HPDE6-E6E7 (cell line): Measurements from ENCODE around the gene ASCC1.
"Not testable (repeated sequence)": the region's sequence is repeated elsewhere in the genome, so short reads cannot be mapped to it uniquely, and the experiment has no call there.

Source experiments
- DNase-seq: peaks from one replicate; pipeline ENCODE4 v3.0.0; 2011; ENCODE audit warnings: missing footprints; ENCODE audit errors: extremely low spot score

The ASCC1 gene

DNA sequence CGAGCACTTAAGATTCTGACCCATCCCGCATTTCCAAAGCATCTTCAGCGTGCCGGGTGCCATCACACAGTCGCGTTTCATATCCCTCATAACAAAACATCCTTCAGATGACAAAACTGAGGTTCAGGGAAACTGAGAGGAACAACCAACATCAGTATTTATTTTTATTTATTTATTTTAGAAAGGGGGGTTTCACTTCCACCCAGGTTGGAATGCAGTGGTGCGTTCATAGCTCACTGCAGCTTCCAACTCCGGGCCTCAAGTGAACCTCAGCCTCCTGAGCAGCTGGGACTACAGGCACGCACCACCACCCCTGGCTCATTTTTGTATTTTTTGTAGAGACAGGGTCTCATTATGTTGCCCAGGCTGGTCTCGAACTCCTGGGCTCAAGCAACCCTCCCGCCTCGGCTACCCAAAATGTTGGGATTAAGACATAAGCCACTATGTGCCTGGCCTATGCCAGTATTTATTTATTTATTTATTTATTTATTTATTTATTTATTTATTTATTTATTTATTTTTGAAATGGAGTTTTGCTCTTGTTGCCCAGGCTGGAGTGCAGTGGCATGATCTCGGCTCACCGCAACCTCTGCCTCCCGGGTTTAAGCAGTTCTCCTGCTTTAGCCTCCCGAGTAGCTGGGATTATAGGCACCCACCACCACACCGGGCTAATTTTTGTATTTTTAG lies 33.2 kb upstream of the ASCC1 start:
- DNase-seq, result not testable (repeated sequence)

DNA sequence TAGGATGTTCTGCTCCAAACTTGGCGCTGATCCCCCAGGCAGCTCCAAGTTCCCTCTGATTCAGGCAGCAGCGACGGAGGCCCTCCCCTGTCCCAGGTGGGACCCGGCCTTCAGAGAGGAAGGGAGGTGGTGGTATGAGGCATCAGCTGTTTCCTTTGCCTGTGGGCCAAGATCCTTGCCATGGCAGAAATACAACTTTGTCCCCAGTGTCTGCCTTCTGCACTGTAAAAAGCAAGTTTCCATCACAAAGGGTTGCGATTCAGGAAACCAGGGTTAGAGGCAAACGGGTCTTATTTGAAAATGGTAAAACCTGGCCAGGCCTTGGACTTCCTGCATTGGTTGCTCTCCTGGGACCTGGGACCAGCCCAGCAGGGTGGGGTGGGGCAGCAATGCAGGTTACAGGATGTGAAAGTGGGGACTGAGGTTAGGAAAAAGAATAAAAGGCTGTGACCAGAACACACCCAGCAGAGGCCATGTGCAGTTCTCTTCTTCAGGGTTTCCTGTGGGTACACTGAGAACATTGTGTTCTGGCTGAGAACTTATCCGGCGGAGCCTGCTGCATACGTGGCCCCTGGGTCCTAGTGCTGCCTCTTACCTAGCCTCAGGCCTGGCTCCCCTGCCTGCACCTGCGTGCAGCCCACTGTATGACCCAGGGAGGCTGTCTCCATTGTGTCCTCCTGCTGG lies 32.5 kb upstream of the ASCC1 start:
- DNase-seq, result peak; percentile 70

DNA sequence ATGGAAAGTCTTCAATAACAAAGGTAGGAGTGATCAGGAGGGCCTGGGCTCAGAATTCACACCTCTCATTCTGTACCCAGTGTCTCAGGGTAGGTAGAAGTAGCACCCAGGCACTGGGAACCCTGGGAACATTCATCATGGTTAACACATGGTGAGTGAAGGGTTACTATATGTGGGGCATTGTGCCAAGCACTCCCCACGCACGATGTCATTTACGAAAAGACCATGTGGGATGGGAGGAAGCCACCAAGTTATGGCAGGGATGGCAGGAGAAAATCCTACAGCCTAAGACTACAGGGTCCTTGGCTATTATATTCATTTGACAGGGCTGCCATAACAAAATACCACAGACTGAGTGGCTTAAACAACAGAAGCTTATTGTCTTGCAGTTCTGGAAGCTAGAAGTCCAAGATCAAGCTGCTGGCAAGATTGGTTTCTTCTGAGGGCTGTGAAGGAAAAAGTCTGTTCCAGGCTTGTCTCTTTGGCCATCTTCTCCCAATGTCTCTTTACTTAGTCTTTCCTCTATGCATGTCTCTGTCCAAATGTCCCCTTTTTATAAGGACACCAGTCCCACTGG lies 30.0 kb upstream of the ASCC1 start:
- no peak for DNase-seq

DNA sequence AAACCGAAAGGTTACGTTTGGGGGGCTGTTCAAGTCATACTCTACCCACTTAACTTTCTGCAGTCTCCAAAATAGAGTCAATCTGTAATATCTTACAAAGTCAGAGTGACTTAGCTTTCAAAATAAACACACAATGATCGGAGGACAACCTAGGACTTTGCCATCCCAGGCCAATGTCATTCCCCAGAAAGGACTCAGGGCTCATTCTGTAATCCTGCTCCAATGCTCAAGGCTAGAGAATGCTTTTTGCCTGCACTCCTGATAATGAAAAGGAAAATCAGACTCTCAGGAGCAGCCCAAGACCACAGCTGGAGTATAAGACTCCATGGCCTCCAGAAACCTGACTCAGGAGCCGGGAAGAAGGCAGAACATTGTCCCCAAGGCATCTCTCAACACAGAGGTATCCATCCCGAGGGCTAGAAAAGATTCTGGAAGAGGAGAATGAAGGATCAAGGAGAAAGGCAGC lies 28.5 kb upstream of the ASCC1 start:
- DNase-seq, result no peak

DNA sequence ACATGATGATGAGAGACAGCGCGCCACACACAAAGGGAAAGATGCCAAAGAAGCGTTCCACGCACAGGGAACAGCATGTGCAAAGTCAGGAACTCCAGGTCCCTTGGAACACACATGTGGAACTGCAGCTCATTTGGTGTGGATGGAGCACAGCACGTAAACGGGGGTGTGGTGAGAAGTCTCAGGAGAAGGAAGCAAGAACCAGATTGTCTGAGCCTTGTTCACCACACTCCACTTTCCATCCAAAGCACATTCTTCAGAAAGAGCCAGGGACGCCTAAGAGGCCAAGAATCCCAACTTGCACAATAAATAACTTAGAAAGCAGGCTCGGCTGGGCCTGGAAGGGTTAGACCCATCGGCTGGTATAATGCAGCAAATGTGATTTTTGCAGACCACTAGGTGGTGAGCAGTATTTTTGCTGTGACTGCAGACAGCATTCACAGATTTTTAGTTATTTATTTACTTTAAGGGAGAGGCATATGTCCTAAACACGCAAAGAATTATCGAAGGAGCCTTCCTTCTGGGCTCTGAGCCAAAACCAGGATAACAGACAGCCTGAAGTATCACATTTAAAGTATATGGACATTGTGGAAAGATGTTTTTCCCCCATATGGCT lies 27.9 kb upstream of the ASCC1 start:
- DNase-seq, result no peak

DNA sequence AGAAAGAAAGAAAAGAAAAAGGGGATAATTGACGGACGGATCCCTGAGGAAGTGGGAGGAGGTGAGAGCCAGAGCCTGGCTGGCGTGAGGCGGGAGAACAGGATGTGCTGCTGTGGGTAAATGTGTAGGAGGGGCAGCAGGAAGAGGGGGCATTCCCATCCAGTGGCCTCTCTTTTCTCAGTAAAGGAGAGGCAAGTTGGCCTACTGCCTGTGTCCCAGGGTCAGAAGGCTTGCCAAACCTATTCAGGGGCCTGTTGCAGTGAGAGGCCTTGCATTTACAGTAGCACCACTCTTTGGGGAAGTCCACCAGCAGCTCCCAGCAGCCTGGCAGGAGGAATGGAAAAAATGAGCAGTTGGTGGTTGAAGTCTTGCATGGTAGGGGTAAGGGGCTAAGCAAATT lies 26.6 kb upstream of the ASCC1 start:
- no peak for DNase-seq

DNA sequence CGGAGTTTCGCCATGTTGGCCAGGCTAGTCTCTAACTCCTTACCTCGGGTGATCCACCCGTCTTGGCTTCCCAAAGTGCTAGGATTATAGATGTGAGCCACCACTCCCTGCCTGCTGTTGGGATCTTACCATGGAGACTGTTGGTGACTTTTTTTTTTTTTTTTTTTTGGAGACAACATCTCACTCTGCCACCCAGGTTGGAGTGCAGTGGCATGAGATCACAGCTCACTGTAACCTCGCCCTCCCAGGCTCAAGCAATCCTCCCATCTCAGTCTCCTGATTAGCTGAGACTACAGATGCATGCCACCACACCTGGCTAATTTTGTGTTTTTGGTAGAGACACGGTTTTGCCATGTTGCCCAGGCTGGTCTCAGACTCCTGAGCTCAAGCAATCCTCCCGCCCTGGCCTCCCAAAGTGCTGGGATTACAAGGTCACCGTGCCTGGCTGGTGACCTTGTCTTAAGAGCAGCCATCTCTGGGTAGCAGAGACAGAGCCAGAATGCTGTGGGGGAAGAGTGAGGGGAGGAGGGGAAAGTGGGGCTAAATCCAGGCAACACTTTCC lies 25.7 kb upstream of the ASCC1 start:
- no peak for DNase-seq

DNA sequence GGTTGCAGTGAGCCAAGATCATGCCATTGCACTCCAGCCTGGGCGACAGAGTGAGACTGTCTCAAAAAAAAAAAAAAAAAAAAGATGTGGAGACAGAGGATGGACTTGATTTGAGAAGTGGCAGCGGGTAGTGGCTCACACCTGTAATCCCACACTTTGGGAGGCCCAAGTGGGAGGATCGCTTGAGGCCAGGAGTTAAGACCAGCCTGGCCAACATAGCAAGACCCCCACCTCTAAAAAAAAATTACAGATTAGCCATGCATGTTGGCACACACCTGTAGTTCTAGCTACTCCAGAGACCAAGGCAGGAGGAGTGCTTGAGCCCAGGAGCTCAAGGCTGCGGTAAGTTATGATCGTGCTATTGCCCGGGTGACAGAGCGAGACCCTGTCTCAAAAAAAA lies 24.3 kb upstream of the ASCC1 start:
- DNase-seq, result no peak

DNA sequence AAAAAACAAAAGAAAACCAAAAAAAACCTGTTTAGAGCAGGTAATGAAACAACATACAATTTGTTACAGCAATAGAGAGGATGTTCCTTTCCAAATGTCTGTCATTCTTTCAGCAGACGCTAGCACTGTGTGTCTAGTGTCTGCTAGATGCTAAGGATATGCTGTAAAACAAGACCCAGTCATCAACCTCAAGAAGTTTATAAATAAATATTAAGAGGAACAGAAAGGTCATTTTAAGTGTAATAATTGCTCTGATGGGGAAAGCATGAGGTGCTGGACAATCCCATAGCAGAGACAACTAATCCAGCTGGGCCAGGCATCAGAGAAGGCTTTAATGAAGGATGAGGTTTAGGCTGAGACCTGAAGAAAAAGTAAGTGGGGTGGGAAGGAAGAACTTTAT lies 23.3 kb upstream of the ASCC1 start:
- no peak for DNase-seq

DNA sequence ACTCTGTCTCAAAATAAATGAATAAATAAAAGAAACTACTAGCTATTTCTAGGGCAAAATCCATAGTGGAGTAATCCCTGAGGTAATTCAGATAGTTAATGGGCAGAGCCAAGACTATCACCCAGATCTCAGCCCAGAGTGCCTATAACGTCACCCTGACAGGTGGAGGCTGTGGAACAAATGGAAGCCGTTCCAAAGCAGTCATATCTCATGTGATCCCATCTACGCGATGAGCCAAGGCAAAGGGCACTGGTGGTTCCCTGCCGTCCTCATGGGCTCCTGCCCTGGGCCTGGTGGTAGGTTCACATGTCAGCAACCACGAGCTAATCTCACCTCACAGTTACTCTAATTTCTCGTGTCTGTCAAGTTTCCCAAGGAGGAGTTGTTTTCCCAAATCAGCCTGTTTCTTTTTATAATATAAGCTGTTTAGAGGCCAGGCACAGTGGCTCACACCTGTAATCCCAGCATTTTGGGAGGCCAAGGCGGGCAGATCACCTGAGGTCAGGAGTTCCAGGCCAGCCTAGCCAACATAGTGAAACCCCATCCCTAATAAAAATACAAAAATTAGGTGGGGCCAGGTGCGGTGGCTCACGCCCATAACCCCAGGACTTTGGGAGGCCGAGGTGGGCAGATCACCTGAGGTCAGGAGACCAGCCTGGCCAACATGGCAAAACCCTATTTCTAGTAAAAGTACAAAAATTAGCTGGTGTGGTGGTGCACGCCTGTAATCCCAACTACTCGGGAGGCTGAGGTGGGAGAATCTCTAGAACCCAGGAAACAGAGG lies 22.5 kb upstream of the ASCC1 start:
- no peak for DNase-seq

DNA sequence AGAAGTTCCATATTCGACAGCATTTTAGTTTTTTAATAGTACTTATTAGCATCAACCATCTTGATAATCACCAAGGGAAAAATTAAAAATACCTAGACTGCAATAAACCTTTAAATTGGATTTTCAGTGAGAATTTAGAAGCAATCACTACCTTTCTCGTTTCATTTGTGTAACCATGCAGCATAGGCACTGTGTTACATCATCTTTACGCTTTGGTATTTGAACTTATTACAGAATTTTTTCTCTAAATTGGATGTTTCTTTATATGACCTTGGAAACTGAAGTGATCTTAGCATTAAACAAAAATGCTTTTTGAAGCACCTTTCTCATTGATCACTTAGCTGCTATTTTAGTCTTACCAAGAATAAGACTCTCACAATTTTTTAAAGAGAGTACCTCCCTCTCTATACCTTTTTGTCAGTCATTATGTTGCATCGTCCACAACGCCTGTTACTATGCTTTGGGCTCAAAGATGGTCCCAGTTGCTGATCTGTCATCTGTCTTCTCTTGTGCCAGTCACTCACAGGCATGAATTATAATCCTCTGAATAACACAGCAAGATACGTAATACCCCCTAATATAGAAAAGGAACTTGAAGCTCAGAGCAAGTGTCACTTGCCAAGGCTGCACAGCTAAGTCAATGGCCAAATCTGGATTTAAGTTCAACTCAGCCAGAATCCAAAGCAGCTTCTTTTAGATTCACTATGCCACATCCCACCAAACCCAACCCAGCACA lies 19.6 kb upstream of the ASCC1 start:
- no peak for DNase-seq

DNA sequence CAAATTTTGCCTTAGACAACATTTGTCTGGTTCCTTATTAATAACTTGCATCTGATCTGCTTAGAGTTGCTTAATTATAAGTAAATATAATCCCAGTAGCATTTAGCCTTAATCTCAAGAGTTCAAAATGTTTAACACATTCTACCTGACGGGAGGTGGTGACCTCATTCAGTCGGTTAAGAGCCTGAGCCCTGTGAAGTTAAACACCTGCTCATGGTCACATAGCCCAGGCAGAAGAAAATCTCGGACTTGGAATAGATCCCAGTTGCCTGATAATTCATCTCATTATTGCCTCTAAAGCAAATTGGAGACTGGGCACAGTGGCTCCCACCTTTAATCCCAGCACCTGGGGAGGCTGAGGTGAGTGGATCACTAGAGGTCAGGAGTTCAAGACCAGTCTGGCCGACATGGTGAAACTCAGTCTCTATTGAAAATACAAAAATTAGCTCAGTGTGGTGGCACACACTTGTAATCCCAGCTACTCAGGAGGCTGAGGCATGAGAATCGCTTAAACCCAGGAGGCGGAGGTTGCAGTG lies 18.6 kb upstream of the ASCC1 start:
- DNase-seq, result no peak

DNA sequence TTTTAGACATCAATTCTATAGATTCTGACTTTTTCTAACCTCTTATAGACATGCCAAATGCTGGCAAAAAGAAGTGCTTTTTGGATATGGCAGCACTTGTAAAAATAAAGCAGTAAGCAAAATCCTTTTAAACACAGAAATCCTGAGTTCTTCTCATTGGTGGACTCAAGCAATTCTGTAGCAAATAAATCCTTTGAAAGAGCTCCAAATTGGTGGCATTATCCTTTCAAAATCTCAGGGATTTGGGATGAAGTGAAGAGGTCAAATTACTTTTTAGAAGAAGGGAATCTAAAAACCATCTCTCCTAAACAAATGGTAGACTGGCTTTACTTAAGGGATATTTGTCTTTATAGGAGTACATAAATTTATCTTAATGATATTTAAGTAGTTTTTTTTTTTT lies 17.5 kb upstream of the ASCC1 start:
- DNase-seq, result no peak

DNA sequence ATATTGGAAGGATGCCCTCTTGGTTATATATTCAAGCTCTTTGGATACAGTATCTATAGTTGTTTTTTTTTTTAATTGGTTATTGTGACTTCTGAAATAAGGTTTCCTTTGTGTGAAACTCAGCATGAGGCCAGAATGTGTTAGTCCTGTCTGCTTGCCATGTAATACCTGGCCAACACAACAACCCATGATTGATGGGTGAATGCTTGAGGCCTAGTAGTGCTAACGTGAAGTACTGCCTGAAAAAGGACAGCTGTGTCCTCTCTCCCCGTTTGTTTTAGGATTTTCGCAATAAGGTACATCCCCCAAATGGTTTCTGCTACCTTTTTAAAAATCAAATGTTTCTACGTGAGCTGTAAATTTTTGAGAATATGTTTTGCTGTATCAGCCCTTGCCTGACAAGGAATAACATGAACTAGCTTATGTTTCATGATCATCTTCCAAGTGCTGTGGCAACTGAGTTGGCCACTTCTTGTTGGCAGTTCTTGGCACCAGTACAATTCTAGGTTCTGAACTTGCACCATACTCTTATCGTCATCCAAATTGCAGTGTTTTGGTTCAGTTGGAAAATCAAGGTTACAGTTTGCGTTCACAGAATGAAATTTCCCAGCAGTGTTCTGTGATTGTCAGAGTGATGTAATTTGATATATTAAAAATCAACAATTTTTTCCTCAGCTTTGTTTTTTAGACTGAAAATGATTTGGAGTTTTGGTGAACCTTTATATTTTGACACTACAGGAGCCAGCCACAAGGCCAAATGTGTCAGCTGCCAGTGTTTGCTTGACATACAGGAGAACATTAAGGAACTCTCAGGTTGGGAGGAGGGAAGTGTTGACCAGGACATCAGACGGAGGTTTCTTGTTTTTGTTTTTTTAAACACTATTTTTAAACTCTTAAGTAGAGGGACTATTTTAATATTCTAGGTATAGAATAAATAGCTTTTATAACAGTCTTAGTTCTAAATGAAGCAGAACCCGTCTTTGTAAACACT lies 13.5 kb upstream of the ASCC1 start:
- no peak for DNase-seq

DNA sequence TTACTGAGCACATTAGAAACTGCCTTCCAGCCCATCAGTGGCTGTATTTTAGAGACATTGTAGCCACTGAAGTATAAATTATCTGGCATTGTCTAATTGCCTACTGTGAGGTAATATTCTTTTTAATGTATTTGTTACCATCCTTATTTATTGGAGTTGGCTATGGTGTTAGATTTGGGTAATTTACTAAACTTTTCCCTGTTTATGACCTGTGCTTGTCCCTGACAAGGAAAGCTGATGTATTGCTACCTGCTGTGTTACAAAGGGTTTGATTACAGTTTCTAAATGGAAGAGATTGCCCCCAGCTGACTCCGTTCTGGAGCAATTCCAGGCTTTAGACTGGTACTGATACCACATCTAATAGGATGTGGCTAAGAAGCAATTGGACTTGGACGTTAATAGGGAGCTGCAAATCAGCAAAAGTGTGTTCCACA lies 12.3 kb upstream of the ASCC1 start:
- no peak for DNase-seq

DNA sequence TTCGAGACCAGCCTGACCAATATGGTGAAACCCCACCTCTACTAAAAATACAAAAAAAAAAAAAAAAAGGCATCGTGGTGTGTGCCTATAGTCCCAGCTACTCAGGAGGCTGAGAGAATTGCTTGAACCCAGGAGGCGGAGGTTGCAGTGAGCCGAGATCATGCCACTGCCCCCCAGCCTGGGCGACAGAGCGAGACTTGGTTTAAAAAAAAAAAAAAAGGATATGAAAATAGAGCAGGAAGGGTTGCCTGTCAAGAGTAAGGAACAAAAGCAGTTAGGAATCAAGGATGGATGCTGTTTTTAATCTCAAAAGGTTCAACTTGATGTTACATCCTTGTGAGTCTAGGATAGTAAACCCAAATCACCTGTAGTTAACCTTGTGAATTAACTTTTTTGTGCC lies 11.8 kb upstream of the ASCC1 start:
- no peak for DNase-seq

DNA sequence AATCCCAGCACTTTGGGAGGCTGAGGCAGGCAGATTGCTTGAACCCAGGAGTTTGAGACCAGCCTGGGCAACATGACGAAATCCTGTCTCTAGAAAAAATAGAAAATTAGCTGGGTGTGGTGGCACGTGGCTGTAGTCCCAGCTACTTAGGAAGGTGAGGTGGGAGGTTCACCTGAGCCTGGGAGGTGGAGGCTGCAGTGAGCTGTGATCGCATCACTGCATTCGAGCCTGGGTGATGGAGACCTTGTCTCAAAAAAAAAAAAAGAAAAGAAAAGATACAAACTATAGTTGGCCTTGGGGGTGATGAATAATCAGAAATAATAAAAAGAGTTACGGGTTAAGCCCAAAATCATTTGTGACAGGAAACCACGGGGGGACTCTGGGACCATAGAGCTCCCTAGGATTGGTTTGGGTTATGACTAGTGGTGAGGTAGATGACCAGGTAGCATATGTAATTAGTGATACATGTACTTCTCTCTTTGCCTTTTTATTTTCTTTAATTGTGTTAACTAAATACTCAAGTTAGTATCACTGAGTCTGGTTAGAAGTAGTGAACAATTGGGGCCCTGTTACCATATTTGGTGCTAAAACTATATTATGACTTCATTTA lies 10.4 kb upstream of the ASCC1 start:
- DNase-seq, result no peak

DNA sequence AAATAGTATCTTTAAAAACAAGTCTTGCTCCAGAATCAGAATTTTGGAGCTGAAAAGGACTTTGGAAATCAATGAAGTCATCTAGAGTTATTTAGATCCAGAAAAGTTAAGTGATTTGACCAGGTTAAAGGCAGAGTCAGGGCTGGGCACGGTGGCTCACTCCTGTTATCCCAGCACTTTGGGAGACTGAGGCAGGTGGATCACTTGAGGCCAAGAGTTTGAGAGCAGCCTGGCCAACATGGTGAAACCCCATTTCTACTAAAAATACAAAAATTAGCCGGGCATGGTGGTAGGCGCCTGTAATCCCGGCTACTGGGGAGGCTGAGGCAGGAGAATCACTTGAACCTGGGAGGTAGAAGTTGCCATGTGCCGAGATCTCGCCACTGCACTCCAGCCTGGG lies 8.1 kb upstream of the ASCC1 start:
- not testable (repeated sequence) for DNase-seq

DNA sequence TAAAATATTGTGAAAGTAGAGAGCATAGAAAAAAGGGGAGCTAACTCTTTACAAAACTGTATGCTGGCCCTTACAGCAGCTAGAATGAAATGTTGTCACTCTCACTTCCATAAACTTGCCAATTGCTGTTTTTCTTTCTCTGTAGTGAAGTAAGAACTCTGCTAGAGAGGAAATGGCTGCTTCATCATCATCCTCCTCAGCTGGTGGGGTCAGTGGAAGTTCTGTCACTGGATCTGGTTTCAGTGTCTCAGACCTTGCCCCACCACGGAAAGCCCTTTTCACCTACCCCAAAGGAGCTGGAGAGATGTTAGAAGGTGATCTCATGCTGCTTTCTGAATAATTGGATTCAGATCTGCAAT lies 7.6 kb upstream of the ASCC1 start:
- DNase-seq, result no peak
